Measurements from ENCODE around the gene PAM. TPM values are rescaled to one million over a fixed set of nuclear protein-coding genes. Genes with fewer than 3 reads are reported as not detected.

The PAM gene
- total RNA-seq, 1 experiment from 2014 or later, result 131 TPM

DNA sequence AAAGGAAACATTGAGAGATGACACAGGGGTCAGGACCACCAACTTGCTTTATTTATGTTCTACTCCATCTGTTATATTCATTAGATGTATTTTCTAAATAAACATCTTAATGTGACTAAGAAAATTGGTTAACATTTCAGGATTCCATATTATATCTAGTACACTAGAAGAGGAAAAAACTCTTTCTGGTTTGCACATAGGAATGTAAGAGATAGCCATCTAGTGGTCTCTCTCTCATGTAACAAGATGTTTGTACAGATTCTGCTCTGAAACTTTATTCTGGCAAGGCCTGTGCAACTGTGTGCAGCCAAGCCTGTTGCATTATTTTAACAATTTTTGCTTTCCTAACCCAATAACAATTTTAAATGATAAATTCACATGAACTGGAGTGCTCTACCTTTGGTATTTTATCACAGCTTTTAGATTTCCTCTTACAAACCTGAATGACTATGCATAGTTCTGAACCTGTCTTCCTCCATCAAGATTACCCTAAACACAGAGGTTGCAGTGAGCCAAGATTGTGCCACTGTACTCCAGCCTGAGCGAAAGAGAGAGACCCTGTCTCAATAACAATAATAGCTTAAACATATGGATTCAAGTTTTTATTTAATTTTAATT, 216.7 kb downstream of the PAM start:
- intact Hi-C loops (cut with micrococcal nuclease; ENCODE audit: unreplicated experiment), result loop anchor here (2.0 to 10.0 kb wide), 3 partner anchors 163 to 289 kb away; no protein-coding TSS in a partner anchor
- ATAC-seq (peak; percentile 90), DNase-seq (ENCODE audit: low read depth, low spot score) (no peak)
- BruUV-seq (replicated peaks), result no TSS peak
- Histone ChIP-seq H3K27me3 (ENCODE audit: control insufficient read depth, insufficient read depth, low read length) (no peaks in the 10 kb centered on the region), H3K36me3 (ENCODE audit: control insufficient read depth, insufficient read depth, low read length) (no peaks in the 10 kb centered on the region), H3K27ac (ENCODE audit: low read length) (no peak overlapping the region), H3K4me3 (ENCODE audit: low read depth in 2 of 2, low read length in 2 of 2) (no peak overlapping the region), H3K4me1 (ENCODE audit: control insufficient read depth, insufficient read depth, low read length) (no peaks in the 10 kb centered on the region), H3K9me3 (ENCODE audit: control insufficient read depth, insufficient read depth, low read depth, low read length) (no peaks in the 10 kb centered on the region)
- in situ Hi-C loops (cut with HindIII; ENCODE audit: low pct_unique_long_range_greater_than_20kb, low sequenced_read_pairs), result no loop called here
- TF ChIP-seq, protein P1, sequence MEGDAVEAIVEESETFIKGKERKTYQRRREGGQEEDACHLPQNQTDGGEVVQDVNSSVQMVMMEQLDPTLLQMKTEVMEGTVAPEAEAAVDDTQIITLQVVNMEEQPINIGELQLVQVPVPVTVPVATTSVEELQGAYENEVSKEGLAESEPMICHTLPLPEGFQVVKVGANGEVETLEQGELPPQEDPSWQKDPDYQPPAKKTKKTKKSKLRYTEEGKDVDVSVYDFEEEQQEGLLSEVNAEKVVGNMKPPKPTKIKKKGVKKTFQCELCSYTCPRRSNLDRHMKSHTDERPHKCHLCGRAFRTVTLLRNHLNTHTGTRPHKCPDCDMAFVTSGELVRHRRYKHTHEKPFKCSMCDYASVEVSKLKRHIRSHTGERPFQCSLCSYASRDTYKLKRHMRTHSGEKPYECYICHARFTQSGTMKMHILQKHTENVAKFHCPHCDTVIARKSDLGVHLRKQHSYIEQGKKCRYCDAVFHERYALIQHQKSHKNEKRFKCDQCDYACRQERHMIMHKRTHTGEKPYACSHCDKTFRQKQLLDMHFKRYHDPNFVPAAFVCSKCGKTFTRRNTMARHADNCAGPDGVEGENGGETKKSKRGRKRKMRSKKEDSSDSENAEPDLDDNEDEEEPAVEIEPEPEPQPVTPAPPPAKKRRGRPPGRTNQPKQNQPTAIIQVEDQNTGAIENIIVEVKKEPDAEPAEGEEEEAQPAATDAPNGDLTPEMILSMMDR (IDR thresholded peaks at IDR 0.05), result peak; percentile 62; the same call in 1 of the 2 replicates
- TF ChIP-seq TCF7L2 (IDR thresholded peaks at IDR 0.05; ENCODE audit: low read depth, low read length), result no peak
- ChIA-PET POLR2A (no interaction called here), CTCF (no interaction called here)

DNA sequence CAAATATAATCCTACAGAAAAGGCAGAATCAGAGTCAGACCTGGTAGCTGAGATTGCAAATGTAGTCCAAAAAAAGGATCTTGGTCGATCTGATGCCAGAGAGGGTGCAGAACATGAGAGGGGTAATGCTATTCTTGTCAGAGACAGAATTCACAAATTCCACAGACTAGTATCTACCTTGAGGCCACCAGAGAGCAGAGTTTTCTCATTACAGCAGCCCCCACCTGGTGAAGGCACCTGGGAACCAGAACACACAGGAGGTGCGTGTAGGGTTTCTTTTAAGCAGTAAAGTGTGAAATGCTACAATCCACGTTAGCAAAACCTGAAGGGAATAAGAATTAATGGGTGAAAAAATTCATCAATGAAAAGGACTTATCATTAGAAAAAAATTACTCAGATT, 219.1 kb downstream of the PAM start:
- in situ Hi-C loops (cut with HindIII; ENCODE audit: low pct_unique_long_range_greater_than_20kb, low sequenced_read_pairs), result no loop called here
- no TSS peak for BruUV-seq (replicated peaks)
- POLR2A ChIA-PET, result no interaction called here
- no peak overlapping the region for H3K4me3 ChIP-seq (ENCODE audit: low read depth in 2 of 2, low read length in 2 of 2)
- no peak for DNase-seq (ENCODE audit: low read depth, low spot score)
- CTCF ChIA-PET, result no interaction called here
- H3K27ac ChIP-seq (ENCODE audit: low read length), result no peak overlapping the region
- H3K36me3 ChIP-seq (ENCODE audit: control insufficient read depth, insufficient read depth, low read length), result no peaks in the 10 kb centered on the region
- H3K9me3 ChIP-seq (ENCODE audit: control insufficient read depth, insufficient read depth, low read depth, low read length), result no peaks in the 10 kb centered on the region
- TF ChIP-seq, protein P1 (IDR thresholded peaks at IDR 0.05), result no peak
- no peak for TF ChIP-seq POLR2AphosphoS5 (IDR thresholded peaks at IDR 0.05; ENCODE audit: low read depth, low read length)
- TF ChIP-seq, protein P2, sequence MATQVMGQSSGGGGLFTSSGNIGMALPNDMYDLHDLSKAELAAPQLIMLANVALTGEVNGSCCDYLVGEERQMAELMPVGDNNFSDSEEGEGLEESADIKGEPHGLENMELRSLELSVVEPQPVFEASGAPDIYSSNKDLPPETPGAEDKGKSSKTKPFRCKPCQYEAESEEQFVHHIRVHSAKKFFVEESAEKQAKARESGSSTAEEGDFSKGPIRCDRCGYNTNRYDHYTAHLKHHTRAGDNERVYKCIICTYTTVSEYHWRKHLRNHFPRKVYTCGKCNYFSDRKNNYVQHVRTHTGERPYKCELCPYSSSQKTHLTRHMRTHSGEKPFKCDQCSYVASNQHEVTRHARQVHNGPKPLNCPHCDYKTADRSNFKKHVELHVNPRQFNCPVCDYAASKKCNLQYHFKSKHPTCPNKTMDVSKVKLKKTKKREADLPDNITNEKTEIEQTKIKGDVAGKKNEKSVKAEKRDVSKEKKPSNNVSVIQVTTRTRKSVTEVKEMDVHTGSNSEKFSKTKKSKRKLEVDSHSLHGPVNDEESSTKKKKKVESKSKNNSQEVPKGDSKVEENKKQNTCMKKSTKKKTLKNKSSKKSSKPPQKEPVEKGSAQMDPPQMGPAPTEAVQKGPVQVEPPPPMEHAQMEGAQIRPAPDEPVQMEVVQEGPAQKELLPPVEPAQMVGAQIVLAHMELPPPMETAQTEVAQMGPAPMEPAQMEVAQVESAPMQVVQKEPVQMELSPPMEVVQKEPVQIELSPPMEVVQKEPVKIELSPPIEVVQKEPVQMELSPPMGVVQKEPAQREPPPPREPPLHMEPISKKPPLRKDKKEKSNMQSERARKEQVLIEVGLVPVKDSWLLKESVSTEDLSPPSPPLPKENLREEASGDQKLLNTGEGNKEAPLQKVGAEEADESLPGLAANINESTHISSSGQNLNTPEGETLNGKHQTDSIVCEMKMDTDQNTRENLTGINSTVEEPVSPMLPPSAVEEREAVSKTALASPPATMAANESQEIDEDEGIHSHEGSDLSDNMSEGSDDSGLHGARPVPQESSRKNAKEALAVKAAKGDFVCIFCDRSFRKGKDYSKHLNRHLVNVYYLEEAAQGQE (IDR thresholded peaks at IDR 0.05; ENCODE audit: insufficient read depth in 1 of 2, low read depth in 2 of 2, low read length in 1 of 2), result no peak
- no peak for TF ChIP-seq SIN3A (IDR thresholded peaks at IDR 0.05; ENCODE audit: borderline replicate concordance, insufficient read depth, low read depth, low read length)
- TF ChIP-seq TCF7L2 (IDR thresholded peaks at IDR 0.05; ENCODE audit: low read depth, low read length), result no peak
- ATAC-seq, result no peak
- H3K4me1 ChIP-seq (ENCODE audit: control insufficient read depth, insufficient read depth, low read length), result no peaks in the 10 kb centered on the region
- intact Hi-C loops (cut with micrococcal nuclease; ENCODE audit: unreplicated experiment), result loop anchor here (5.0 to 10.0 kb wide), 2 partner anchors 161 to 292 kb away; no protein-coding TSS in a partner anchor
- no peaks in the 10 kb centered on the region for H3K27me3 ChIP-seq (ENCODE audit: control insufficient read depth, insufficient read depth, low read length)

All from Panc1 (cell line).